ENCODE measurements around the gene ABHD17C. TPM values are rescaled to one million over a fixed set of nuclear protein-coding genes. Genes with fewer than 3 reads are reported as not detected.
A peak's percentile ranks its signal among the peaks of the same experiment; 100 is the strongest.

ABHD17C gene
- total and polyA plus RNA-seq, 2 donors (not counting 3 experiments of a cell fraction or from before 2014, with no cell fraction given): 5.9 to 10.9 TPM

- dilution Hi-C loops (cut with MboI; ENCODE audit: extremely low pct_ligation_motif_present, low sequenced_read_pairs): no loop called here
- H3K9me3 ChIP-seq (replicated peaks; ENCODE audit: control insufficient read depth, insufficient read depth, low read length): no peaks in the 10 kb centered on the region
- no peak overlapping the region for H3K4me3 ChIP-seq (replicated peaks in 1 of 3; ENCODE audit: insufficient read depth in 1 of 3, low read depth in 1 of 3, low read length in 3 of 3)
- no peaks in the 10 kb centered on the region for H4K20me1 ChIP-seq (replicated peaks; ENCODE audit: control insufficient read depth, extremely low read depth, insufficient read depth, low read length)
- TF ChIP-seq CTCF (IDR thresholded peaks at IDR 0.05; ENCODE audit: extremely low read depth in 1 of 2, insufficient read depth in 1 of 2, low read depth in 1 of 2, low read length in 2 of 2) (no peak), JUN (IDR thresholded peaks at IDR 0.05; ENCODE audit: borderline replicate concordance, insufficient read depth, insufficient read length, low read depth) (peak; percentile 25)
- CTCF ChIA-PET: interaction anchor here (1.2 to 3.1 kb wide), 2 partner anchors 22 to 186 kb away, joined by 4 to 17 read pairs; no protein-coding TSS in a partner anchor
- no peak overlapping the region for H3K4me2 ChIP-seq (ENCODE audit: insufficient read depth, low read length)
- no peaks in the 10 kb centered on the region for H3K9me1 ChIP-seq (replicated peaks; ENCODE audit: control insufficient read depth, extremely low read depth, insufficient read depth, low read length)
- no peak overlapping the region for H3K27ac ChIP-seq (ENCODE audit: insufficient read depth, low read depth, low read length)
- no peaks in the 10 kb centered on the region for H3K79me2 ChIP-seq (ENCODE audit: control insufficient read depth, insufficient read depth, low read length)
- no peak overlapping the region for H3K9ac ChIP-seq (replicated peaks; ENCODE audit: extremely low read depth, insufficient read depth, low read length)
- no peaks in the 10 kb centered on the region for H3K36me3 ChIP-seq (ENCODE audit: control insufficient read depth in 2 of 2, extremely low read depth in 1 of 2, insufficient read depth in 2 of 2, low read length in 2 of 2)
- peaks cover 7% of the 10 kb centered on the region for H3K4me1 ChIP-seq (ENCODE audit: control insufficient read depth, extremely low read depth, insufficient read depth, low read length)
- H3K27me3 ChIP-seq (ENCODE audit: control insufficient read depth in 2 of 2, insufficient read depth in 2 of 2, low read length in 2 of 2): no peaks in the 10 kb centered on the region
- FAIRE-seq (no peak), DNase-seq (ENCODE audit: low read depth, low spot score) (no peak)
- no peak overlapping the region for H2AFZ ChIP-seq (ENCODE audit: low read depth, low read length)
- BruUV-seq (replicated peaks): no TSS peak
- intact Hi-C loops (cut with micrococcal nuclease): no loop called here
- POLR2A ChIA-PET: no interaction called here
These were observed 58.9 kb downstream of the ABHD17C start for GRCh38 chr15:80754014-80754413.

GRCh38 chr15:80755885-80756284 is 60.8 kb downstream of the ABHD17C start:
- H2AFZ ChIP-seq (ENCODE audit: low read depth, low read length): no peak overlapping the region
- H3K4me3 ChIP-seq (replicated peaks in 1 of 3; ENCODE audit: insufficient read depth in 1 of 3, low read depth in 1 of 3, low read length in 3 of 3): no peak overlapping the region
- dilution Hi-C loops (cut with MboI; ENCODE audit: extremely low pct_ligation_motif_present, low sequenced_read_pairs) (no loop called here), intact Hi-C loops (cut with micrococcal nuclease) (loop anchor here (5.0 kb wide), 1 partner anchor 626 kb away; no protein-coding TSS in a partner anchor)
- no peak overlapping the region for H3K4me2 ChIP-seq (ENCODE audit: insufficient read depth, low read length)
- no peak overlapping the region for H3K27ac ChIP-seq (ENCODE audit: insufficient read depth, low read depth, low read length)
- H3K9ac ChIP-seq (replicated peaks; ENCODE audit: extremely low read depth, insufficient read depth, low read length): no peak overlapping the region
- H3K79me2 ChIP-seq (ENCODE audit: control insufficient read depth, insufficient read depth, low read length): no peaks in the 10 kb centered on the region
- H3K27me3 ChIP-seq (ENCODE audit: control insufficient read depth in 2 of 2, insufficient read depth in 2 of 2, low read length in 2 of 2): no peaks in the 10 kb centered on the region
- ChIA-PET POLR2A (no interaction called here), CTCF (interaction anchor here (1.0 kb wide), 1 partner anchor 188 kb away, joined by 3 read pairs; no protein-coding TSS in a partner anchor)
- H3K9me3 ChIP-seq (replicated peaks; ENCODE audit: control insufficient read depth, insufficient read depth, low read length): no peaks in the 10 kb centered on the region
- H3K36me3 ChIP-seq (ENCODE audit: control insufficient read depth in 2 of 2, extremely low read depth in 1 of 2, insufficient read depth in 2 of 2, low read length in 2 of 2): no peaks in the 10 kb centered on the region
- no peak for TF ChIP-seq JUN (IDR thresholded peaks at IDR 0.05; ENCODE audit: borderline replicate concordance, insufficient read depth, insufficient read length, low read depth)
- TF ChIP-seq MAX (IDR thresholded peaks at IDR 0.05; ENCODE audit: insufficient read depth, insufficient read length): no peak
- TF ChIP-seq EZH2 (IDR thresholded peaks at IDR 0.05; ENCODE audit: borderline replicate concordance, low read depth, low read length, severe bottlenecking): no peak
- no peak for TF ChIP-seq POLR2AphosphoS5 (IDR thresholded peaks at IDR 0.05; ENCODE audit: insufficient read depth, low read depth, low read length)
- no peak for TF ChIP-seq GATA2 (IDR thresholded peaks at IDR 0.05; ENCODE audit: insufficient read depth, insufficient read length, low read depth, low read length)
- TF ChIP-seq MYC (IDR thresholded peaks at IDR 0.05; ENCODE audit: low read depth, low read length): no peak
- TF ChIP-seq POLR2A (IDR thresholded peaks at IDR 0.05; ENCODE audit: low read depth, low read length): no peak
- no peak for TF ChIP-seq FOS (IDR thresholded peaks at IDR 0.05; ENCODE audit: borderline replicate concordance, insufficient read depth, low read length)
- TF ChIP-seq CTCF (IDR thresholded peaks at IDR 0.05; ENCODE audit: extremely low read depth in 1 of 2, insufficient read depth in 1 of 2, low read depth in 1 of 2, low read length in 2 of 2): no peak
- no peaks in the 10 kb centered on the region for H3K9me1 ChIP-seq (replicated peaks; ENCODE audit: control insufficient read depth, extremely low read depth, insufficient read depth, low read length)
- DNase-seq (ENCODE audit: low read depth, low spot score): no peak
- no peaks in the 10 kb centered on the region for H4K20me1 ChIP-seq (replicated peaks; ENCODE audit: control insufficient read depth, extremely low read depth, insufficient read depth, low read length)
- no peak for FAIRE-seq
- peaks cover 7% of the 10 kb centered on the region for H3K4me1 ChIP-seq (ENCODE audit: control insufficient read depth, extremely low read depth, insufficient read depth, low read length)
- BruUV-seq (replicated peaks): no TSS peak

Measured in endothelial cell of umbilical vein (primary cell).